ENCODE measurements around the gene AP5S1. TPM values are rescaled to one million over a fixed set of nuclear protein-coding genes. Genes with fewer than 3 reads are reported as not detected.

AP5S1 gene
- total RNA-seq, 1 donor from 2014 or later: 11.1 TPM

- H3K36me3 ChIP-seq: peaks cover 73% of the 10 kb centered on the region
Measured at GRCh38 chr20:3871550-3872265, 51.4 kb downstream of the AP5S1 start.

DNA sequence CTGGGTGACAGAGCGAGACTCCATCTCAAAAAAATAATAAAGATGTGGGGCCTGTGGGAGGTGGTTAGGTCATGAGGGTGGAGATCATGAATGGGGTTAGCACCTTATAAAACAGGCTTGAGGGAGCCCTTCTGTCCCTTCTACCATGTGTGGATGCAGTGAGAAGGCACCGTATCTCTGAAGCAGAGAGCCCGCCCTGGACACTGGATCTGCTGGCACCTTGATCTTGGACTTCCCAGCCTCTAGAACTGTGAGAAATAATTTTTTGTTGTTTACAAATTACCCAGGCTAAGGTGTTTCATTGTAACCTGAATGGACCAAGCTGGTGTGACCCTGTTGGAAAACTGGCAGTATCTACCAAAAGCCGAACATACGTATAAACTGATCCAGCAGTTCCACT, 53.2 kb downstream of the AP5S1 start:
- H3K4me3 ChIP-seq: no peak overlapping the region
- ATAC-seq: no peak

More at GRCh38 chr20:3871550-3872265, 51.4 kb downstream of the AP5S1 start:
- DNase-seq (no peak), ATAC-seq (no peak)
- Histone ChIP-seq H3K4me1 (no peaks in the 10 kb centered on the region), H3K27ac (no peak overlapping the region), H3K4me3 (no peak overlapping the region), H3K27me3 (ENCODE audit: low read depth) (no peaks in the 10 kb centered on the region), H3K9me3 (no peaks in the 10 kb centered on the region)
- TF ChIP-seq, protein P1, sequence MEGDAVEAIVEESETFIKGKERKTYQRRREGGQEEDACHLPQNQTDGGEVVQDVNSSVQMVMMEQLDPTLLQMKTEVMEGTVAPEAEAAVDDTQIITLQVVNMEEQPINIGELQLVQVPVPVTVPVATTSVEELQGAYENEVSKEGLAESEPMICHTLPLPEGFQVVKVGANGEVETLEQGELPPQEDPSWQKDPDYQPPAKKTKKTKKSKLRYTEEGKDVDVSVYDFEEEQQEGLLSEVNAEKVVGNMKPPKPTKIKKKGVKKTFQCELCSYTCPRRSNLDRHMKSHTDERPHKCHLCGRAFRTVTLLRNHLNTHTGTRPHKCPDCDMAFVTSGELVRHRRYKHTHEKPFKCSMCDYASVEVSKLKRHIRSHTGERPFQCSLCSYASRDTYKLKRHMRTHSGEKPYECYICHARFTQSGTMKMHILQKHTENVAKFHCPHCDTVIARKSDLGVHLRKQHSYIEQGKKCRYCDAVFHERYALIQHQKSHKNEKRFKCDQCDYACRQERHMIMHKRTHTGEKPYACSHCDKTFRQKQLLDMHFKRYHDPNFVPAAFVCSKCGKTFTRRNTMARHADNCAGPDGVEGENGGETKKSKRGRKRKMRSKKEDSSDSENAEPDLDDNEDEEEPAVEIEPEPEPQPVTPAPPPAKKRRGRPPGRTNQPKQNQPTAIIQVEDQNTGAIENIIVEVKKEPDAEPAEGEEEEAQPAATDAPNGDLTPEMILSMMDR (IDR thresholded peaks at IDR 0.05): no peak
- intact Hi-C loops (cut with DNase I): no loop called here

DNA sequence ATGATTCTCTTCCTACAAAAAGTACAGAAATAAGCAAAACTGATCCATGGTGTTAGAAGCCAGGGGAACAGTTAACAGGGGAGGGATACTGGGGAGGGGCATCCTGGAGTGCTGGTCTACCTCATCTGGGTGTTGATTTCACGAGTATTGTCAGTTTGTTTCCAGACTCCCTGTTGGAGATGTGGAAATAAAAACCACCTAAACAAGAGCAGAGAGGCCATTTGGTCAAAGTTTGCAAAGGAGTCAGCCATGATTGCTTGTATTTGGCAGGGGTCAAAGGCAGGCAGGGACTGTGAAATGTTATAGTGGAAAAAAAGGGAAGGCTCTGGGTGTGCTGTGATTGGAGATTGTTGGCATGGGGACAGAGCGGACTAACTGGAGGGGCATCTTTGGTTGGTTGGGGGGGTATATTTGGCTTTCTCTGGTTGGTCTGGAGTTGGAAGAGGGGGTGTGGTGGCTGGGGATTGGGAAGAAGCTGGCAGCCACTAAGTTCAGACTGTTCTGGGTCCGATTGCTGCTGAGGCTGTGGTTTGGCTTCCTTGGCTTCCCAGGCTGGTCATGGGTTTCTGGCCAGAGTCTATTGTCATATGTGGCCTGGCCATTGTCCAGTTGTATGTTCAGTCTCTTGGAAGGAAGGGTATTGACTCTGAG, 54.0 kb downstream of the AP5S1 start:
- no peaks in the 10 kb centered on the region for H3K27me3 ChIP-seq (ENCODE audit: low read depth)
- H3K27ac ChIP-seq: no peak overlapping the region
- no peaks in the 10 kb centered on the region for H3K9me3 ChIP-seq
- H3K4me1 ChIP-seq: no peaks in the 10 kb centered on the region
- intact Hi-C loops (cut with DNase I): no loop called here
- no peak for ATAC-seq
- TF ChIP-seq, protein P1 (IDR thresholded peaks at IDR 0.05): no peak
- peaks cover 49% of the 10 kb centered on the region for H3K36me3 ChIP-seq
- H3K4me3 ChIP-seq: no peak overlapping the region
- no peak for DNase-seq

More for the DNA sequence above, 53.2 kb downstream of the AP5S1 start:
- no peak for DNase-seq
- TF ChIP-seq, protein P1 (IDR thresholded peaks at IDR 0.05): no peak
- intact Hi-C loops (cut with DNase I): no loop called here
- Histone ChIP-seq H3K9me3 (no peaks in the 10 kb centered on the region), H3K36me3 (peaks cover 57% of the 10 kb centered on the region), H3K27ac (no peak overlapping the region), H3K27me3 (ENCODE audit: low read depth) (no peaks in the 10 kb centered on the region), H3K4me1 (no peaks in the 10 kb centered on the region)

- no peaks in the 10 kb centered on the region for H3K9me3 ChIP-seq
- H3K4me3 ChIP-seq: no peak overlapping the region
- TF ChIP-seq, protein P1 (IDR thresholded peaks at IDR 0.05): no peak
- no peak for ATAC-seq
- no peaks in the 10 kb centered on the region for H3K4me1 ChIP-seq
- H3K27me3 ChIP-seq (ENCODE audit: low read depth): no peaks in the 10 kb centered on the region
- peaks cover 41% of the 10 kb centered on the region for H3K36me3 ChIP-seq
- H3K27ac ChIP-seq: no peak overlapping the region
- intact Hi-C loops (cut with DNase I): no loop called here
- no peak for DNase-seq
Measured at GRCh38 chr20:3875378-3875974, 55.1 kb downstream of the AP5S1 start.

DNA sequence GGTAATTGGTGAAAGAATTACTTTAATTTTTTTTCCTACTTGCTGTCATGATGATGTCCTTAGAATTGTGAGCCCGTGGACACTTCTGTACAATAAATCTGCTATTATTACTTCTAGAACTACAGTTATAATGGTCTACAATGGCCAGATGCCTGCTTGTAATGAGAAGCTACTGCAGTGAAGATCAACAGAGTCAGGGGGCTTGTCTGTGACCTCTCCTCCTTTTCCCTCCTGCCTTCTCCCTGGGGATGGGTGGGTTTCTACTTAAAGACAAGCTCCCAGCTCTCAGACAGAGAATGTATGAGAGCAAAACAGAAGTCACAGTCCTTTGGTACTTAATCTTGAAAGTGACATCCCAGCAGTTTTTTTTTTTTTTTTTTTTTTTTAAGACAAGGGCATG, 55.7 kb downstream of the AP5S1 start:
- DNase-seq (no peak), ATAC-seq (no peak)
- Histone ChIP-seq H3K4me1 (no peaks in the 10 kb centered on the region), H3K9me3 (no peaks in the 10 kb centered on the region), H3K4me3 (no peak overlapping the region), H3K36me3 (peaks cover 37% of the 10 kb centered on the region), H3K27ac (no peak overlapping the region), H3K27me3 (ENCODE audit: low read depth) (no peaks in the 10 kb centered on the region)
- intact Hi-C loops (cut with DNase I): no loop called here
- TF ChIP-seq, protein P1 (IDR thresholded peaks at IDR 0.05): no peak

Data from lower lobe of right lung (tissue), 2 donors.